ENCODE results near the gene NDUFV2. TPM values are rescaled to one million over a fixed set of nuclear protein-coding genes. Genes with fewer than 3 reads are reported as not detected.
"Not testable (repeated sequence)": the region's sequence is repeated elsewhere in the genome, so short reads cannot be mapped to it uniquely, and the experiment has no call there.

Gene NDUFV2
- polyA plus RNA-seq, 3 donors = 55.4 to 184 (median 162) TPM

- Mint-ChIP-seq H3K27me3 (ENCODE audit: low read depth in 3 of 3) (peaks cover 1 to 8% (median 4%) of the 10 kb centered on the region in 3 donors), H3K4me1 (peaks cover 32% of the 10 kb centered on the region), H3K9me3 (no peaks in the 10 kb centered on the region), H3K36me3 (no peaks in the 10 kb centered on the region), H3K4me3 (no peak overlapping the region), H3K27ac (no peak overlapping the region)
- 92% methylated on average over 2 of the region's 5 CpGs for WGBS (ENCODE audit: insufficient coverage)
- peaks cover 25 to 30% of the 10 kb centered on the region in 2 donors for H3K4me1 ChIP-seq (ENCODE audit: control insufficient read depth in 1 of 2, insufficient read depth in 2 of 2, low read length in 2 of 2)
- H3K4me2 ChIP-seq (replicated peaks; ENCODE audit: extremely low read depth, low read length, poor library complexity, severe bottlenecking) = no peak overlapping the region
- H3K36me3 ChIP-seq (replicated peaks in 1 of 2; ENCODE audit: control insufficient read depth in 1 of 2, insufficient read depth in 2 of 2, low read length in 2 of 2) = no peaks in the 10 kb centered on the region
- no peak overlapping the region for H3K27ac ChIP-seq (ENCODE audit: low read depth in 1 of 2, low read length in 2 of 2)
- H3K27me3 ChIP-seq (ENCODE audit: control insufficient read depth in 2 of 2, insufficient read depth in 2 of 2, low read length in 2 of 2) = no peaks in the 10 kb centered on the region
- H3K9me3 ChIP-seq (replicated peaks in 1 of 2; ENCODE audit: control insufficient read depth in 1 of 2, insufficient read depth in 1 of 2, low read length in 2 of 2) = no peaks in the 10 kb centered on the region
- no peak overlapping the region for H2AFZ ChIP-seq (ENCODE audit: insufficient read depth, low read depth, low read length, poor library complexity, severe bottlenecking)
- H3K79me2 ChIP-seq (ENCODE audit: insufficient read depth, low read length) = no peaks in the 10 kb centered on the region
- intact Hi-C loops (cut with micrococcal nuclease) = no loop called here
- no peak for DNase-seq
- no peaks in the 10 kb centered on the region for H4K20me1 ChIP-seq (ENCODE audit: insufficient read depth, low read length)
- TF ChIP-seq CTCF (IDR thresholded peaks at IDR 0.05) = no peak
- H3K9ac ChIP-seq (ENCODE audit: insufficient read depth, low read length, poor library complexity, severe bottlenecking) = no peak overlapping the region
- H3K4me3 ChIP-seq (replicated peaks in 1 of 3; ENCODE audit: low read depth in 2 of 3, low read length in 3 of 3) = no peak overlapping the region
Measured at GRCh38 chr18:9088252-9088651, 14.2 kb upstream of the NDUFV2 start.

GRCh38 chr18:9088727-9089126 is 13.8 kb upstream of the NDUFV2 start:
- H3K36me3 Mint-ChIP-seq; DNase-seq; H3K9me3 ChIP-seq (replicated peaks in 1 of 2; ENCODE audit: control insufficient read depth in 1 of 2, insufficient read depth in 1 of 2, low read length in 2 of 2); H3K79me2 ChIP-seq (ENCODE audit: insufficient read depth, low read length); H2AFZ ChIP-seq (ENCODE audit: insufficient read depth, low read depth, low read length, poor library complexity, severe bottlenecking); H3K4me2 ChIP-seq (replicated peaks; ENCODE audit: extremely low read depth, low read length, poor library complexity, severe bottlenecking); H3K9ac ChIP-seq (ENCODE audit: insufficient read depth, low read length, poor library complexity, severe bottlenecking); H3K4me3 ChIP-seq (replicated peaks in 1 of 3; ENCODE audit: low read depth in 2 of 3, low read length in 3 of 3); H3K9me3 Mint-ChIP-seq; H4K20me1 ChIP-seq (ENCODE audit: insufficient read depth, low read length); H3K27ac ChIP-seq (ENCODE audit: low read depth in 1 of 2, low read length in 2 of 2); H3K27me3 Mint-ChIP-seq (ENCODE audit: low read depth in 3 of 3); H3K27me3 ChIP-seq (ENCODE audit: control insufficient read depth in 2 of 2, insufficient read depth in 2 of 2, low read length in 2 of 2); H3K36me3 ChIP-seq (replicated peaks in 1 of 2; ENCODE audit: control insufficient read depth in 1 of 2, insufficient read depth in 2 of 2, low read length in 2 of 2); H3K4me3 Mint-ChIP-seq; intact Hi-C loops (cut with micrococcal nuclease): not testable (repeated sequence)
- no CpG with 5 or more reads among the region's 2 CpGs for WGBS (ENCODE audit: insufficient coverage)
- H3K4me1 ChIP-seq (ENCODE audit: control insufficient read depth in 1 of 2, insufficient read depth in 2 of 2, low read length in 2 of 2) = peaks cover 21 to 25% of the 10 kb centered on the region in 2 donors
- H3K4me1 Mint-ChIP-seq = peaks cover 30% of the 10 kb centered on the region
- H3K27ac Mint-ChIP-seq = peak overlapping the region in 1 of 7 donors; percentile 74
